HG02870 (cell line): Measurements from ENCODE around the gene USP31.
A peak's percentile ranks its signal among the peaks of the same experiment; 100 is the strongest.
"Not testable (repeated sequence)": the region's sequence is repeated elsewhere in the genome, so short reads cannot be mapped to it uniquely, and the experiment has no call there.

Experiments
- ATAC-seq: cut with Tn5 transposase; IDR thresholded peaks from one replicate; pipeline ENCODE4 v1.9.1; 2021; ENCODE audit warnings: mild to moderate bottlenecking, moderate library complexity; ENCODE audit not compliant: unreplicated experiment

The USP31 gene

DNA sequence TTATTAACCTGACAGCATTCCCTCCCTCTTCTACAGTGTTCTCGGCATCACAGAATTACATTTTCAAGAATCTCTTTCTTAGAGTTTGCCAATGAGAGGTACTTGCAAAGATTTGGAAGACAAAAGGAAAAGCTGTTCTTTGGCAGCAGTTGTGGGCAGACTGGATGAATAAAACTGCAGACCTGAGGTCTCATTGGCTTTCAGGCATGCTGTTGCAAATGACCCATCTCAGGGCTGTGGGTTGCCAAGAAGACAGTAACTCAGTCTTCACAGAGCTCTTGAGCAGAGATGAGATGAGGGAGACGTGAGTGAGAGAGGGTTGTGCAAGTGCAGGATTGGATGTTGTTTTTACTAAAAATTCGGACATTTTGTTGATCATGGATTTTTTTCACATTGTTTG lies 11.3 kb upstream of the USP31 start:
- no peak for ATAC-seq

DNA sequence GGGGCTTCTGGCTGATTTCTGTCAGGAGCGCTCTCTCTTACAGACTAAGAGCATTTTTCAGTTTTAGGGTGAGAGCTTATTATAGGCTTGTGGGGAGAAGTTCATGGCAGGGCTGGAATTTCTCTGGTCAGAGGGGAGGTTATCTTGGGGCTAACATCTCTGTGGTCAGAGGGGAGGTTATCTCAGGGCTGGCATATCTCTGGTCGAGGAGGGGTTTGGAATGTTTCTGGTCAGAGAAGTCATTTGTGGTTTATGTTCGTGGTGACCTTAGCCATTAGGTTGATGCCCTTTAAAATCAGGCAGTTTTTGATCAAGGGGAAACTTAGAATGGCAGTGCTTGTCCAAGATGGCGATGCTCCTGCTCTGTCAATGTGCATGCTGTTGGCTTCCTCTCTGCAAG lies 10.8 kb upstream of the USP31 start:
- ATAC-seq = no peak

DNA sequence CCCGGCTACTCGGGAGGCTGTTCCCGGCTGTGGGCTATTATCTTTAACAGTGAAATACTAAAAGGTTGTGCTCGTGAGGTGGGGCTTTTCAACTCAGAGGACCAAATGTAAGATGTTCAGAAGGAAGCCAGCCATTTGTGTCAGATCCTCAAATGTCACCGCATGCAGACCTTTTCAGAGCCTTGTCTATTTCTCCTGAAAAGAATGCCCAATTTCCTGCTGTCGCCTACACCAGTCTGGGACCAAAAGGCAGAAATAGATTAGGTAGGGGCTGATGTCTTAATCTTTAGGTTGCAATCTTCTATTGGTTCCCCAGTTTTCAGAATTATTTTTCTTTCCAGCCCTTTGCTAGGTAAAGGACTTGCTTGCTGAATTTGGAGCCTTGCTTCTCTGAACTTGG lies 8.9 kb upstream of the USP31 start:
- no peak for ATAC-seq

GRCh38 chr16:23156946-23157460 lies 7.8 kb upstream of the USP31 start:
- ATAC-seq = no peak

DNA sequence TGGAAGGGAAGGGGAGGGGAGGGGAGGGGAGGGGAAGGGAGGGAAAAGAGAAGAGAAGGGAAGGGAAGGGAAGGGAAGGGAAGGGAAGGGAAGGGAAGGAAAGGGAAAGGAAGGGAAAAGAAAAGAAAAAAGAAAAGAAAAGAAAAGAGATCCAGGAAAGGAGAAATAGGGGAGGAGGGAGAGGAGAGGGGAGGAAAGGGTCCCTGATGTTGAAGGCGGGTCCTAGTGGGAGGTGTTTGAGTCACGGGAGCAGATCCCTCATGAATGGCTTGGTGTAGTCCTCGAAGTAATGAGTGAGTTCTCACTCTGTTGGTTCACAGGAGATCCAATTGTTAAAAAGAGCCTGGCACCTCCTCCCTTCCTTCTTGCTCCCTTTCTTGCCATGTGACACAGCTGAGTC lies 6.9 kb upstream of the USP31 start:
- ATAC-seq = no peak

GRCh38 chr16:23155445-23156049 lies 6.3 kb upstream of the USP31 start:
- no peak for ATAC-seq

GRCh38 chr16:23152386-23153178 lies 3.3 kb upstream of the USP31 start:
- no peak for ATAC-seq

GRCh38 chr16:23149993-23150364 lies 727 bp upstream of the USP31 start:
- no peak for ATAC-seq

DNA sequence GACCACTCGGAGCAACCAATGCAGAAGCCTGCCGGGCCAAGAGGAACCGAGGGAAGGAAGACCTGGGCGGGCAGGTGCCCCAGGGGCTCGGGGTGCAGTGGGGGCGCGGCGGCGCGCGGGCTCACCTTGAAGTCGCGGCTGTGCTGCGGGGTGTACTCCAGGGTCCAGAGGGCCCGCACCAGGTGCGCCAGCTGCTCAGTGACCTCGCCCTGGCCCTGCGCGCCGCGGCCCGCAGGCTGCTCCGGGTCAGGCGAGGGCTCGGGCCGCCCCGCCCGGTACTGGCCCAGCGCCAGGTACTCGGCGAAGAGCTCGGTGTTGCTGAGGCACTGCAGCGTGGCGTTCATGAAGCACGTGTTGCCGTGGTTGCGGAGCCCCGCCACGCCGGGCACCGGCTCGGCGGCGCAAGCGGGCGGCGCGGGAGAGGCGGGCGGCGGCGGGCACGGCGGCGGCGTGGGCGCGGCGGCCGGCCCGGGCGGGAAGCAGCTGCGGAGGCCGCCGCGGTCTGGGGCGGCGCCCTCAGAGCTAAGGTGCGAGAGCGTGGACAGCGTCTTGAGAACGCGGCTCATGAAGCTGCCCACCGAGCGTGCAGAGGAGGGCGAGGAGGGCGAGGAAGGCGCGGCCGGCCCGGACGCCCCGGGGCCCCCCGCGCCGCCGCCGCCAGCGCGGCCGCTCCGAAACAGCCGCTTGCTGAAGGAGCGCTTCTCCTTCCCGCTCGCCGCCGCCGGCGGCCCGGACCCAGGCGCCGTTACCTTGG lies 562 bp downstream of the USP31 start:
- peak; percentile 36 for ATAC-seq

DNA sequence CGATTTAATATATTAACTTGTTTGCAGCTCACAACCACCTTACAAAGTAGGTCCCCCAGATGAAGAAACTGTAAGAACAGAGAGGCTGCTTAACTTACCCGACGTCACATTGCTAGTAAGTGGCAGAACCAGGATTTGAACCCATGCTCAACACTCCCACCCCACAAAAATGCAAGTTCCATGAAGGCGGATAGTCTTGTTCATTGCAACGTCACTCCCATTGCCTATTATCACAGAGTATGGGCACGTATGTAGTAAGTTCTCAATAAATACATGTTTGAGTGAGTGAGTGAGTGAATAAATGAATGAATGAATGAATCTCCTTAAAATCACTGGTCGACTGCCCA lies 1.1 kb downstream of the USP31 start:
- ATAC-seq = no peak

DNA sequence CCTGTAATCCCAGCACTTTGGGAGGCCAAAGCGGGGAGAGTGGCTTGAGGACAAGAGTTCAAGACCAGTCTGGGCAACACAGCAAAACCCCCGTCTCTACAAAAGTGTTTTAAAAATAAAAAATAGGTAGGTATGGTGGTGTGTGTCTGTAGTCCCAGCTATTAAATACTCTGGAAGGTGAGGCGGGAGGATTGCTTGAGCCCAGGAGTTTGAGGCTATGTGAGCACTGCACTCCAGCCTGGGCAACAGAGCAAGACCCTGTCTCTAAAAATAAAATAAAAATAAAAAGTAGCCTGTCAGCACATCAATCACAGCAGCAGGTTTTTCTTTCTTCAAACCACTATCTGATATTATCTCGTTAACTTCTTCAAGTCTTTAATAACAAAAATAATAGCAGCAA lies 1.6 kb downstream of the USP31 start:
- no peak for ATAC-seq

DNA sequence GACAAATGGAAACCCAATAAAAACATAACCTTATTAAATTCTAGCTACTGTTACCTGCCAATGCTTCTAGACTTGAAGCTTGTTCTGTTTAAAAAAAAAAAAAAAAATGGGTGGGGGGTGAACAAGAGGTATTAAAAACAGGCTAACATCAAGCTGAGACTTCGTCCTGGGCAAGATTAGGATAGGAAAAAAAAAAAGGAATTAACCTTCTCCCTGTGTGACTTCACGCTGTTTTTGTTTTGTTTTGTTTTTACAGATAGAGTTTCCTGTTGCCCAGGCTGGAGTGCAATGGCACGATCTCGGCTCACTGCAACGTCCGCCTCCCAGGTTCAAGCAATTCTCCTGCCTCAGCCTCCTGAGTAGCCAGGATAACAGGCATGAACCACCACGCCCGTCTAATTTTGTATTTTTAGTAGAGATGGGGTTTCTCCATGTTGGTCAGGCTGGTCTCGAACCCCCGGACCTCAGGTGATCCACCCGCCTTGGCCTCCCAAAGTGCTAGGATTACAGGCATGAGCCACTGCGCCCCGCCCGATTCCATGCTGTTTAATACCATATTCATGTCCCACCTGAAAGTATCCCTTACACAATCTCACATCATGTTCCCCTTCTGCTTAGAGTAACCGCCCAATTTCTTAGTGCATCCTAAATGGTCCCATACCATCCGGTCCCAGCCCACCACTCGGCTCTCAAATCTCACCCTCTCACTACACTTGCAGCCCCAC lies 2.2 kb downstream of the USP31 start:
- ATAC-seq = no peak

DNA sequence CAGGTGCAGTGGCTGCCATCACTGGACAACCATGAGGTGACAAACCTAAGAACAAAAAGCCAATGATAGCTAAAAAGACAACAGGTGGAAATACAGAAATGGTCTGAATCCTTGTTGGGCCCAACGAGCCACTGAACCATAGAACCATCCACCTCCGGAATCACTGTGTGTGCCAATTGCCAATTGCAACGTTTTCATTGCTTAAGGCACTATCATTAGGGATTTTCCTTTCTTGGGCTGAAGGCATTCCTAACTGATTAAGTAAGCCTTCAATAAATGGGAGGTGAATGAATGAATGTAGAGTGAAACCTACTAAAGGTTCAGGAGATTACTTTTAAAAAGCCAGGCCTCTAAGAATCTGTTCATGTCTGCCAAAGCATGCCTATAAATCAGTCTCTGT lies 3.6 kb downstream of the USP31 start:
- ATAC-seq = no peak

- no peak for ATAC-seq
Measured at GRCh38 chr16:23145186-23145585, 4.1 kb downstream of the USP31 start.

- ATAC-seq = not testable (repeated sequence)
Measured at GRCh38 chr16:23144393-23144792, 4.9 kb downstream of the USP31 start.

GRCh38 chr16:23143391-23143790 lies 5.9 kb downstream of the USP31 start:
- ATAC-seq = no peak

DNA sequence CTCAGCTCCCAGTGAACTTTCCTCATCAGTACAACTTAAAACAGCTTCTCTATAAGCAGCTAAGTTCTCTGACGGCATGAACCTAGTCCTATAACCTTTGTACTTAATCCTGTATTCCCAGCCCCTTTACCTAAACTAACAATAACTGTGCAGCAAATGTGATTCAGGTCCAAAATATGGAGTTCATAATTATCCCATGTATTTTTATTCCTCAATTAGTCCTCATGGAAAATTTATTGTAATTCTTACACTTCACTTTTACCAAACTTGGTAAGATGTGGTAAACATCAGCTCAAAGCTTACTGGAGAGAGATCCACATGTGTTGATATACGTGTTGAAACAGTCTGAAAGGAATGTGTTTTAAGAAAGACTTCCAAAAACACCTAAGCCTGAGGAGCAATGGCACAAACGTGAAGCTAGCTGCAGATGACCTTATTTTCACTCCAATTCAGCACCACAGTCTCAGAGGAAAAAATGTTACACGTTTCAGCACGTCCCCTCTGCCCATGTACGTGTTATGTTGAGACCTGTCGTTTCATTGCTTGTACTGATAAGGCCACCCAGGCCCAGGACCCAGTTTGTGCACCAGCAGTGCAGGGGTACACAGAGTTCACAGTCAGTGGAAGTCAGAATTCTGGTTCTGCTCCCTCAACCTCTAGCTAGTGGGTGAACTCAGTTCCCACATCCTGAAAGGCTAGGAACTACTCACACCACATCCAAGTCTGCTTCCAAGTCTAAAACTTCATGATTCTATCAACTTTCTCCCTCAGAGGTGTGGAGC lies 7.1 kb downstream of the USP31 start:
- no peak for ATAC-seq

GRCh38 chr16:23141500-23141899 lies 7.8 kb downstream of the USP31 start:
- no peak for ATAC-seq

DNA sequence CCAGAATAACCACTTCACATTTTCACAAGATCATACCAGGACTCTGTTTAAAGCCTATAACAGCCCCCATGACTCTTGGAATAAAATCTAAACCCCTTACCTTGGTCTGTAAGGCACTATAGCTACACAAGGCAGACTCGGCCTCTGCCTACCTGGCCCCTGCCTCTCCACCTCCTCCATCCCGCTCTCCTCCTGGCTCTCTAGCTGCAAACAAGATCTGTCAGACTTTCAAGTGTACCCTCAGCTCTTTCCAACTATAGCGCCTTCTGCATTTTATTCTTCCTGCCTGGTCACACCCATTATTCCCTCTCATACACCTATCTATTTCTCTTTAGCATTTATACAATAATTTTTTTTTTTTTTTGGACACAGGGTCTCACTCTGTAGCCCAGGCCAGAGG lies 8.2 kb downstream of the USP31 start:
- no peak for ATAC-seq

DNA sequence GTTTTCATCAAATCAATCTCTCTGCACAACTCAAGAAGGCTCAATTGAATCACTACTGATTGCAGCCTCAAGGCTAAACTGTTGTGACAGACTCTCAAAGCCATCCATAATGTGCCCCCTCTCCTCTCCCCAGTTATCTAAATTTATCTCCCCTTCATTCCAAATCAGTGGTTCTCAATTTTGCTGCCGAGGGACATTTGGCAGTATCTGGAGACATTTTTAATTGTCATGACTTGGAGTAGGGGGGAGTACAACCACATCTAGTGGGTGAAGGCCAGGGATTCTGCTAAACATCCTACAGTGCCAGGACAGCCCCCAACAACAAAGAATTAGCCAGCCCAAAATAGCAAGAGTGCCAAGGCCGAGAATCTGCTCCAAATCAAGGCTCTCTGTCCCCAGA lies 9.1 kb downstream of the USP31 start:
- ATAC-seq = no peak

DNA sequence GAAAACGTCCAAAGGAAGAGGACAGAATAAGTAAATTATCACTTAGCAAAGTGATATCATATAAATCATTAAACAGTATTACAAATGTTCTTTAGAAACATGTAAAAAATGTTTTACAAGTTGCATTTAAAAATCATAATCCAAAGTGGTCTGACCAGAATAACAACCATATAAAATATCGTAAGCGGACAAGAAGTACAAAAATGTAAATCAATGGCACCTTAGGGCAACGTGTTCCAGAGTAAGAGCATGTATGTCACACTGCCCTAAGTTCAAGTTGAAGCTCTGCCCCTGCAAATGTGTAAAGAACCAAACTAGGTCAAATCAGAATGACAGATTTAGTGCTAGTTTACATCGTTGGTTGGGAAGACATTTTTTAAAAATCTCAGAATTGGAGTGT lies 11.4 kb downstream of the USP31 start:
- no peak for ATAC-seq
